HG03342 (cell line): ENCODE data around the gene GTF2F2.

Experiments used
- ATAC-seq: cut with Tn5 transposase; IDR thresholded peaks from one replicate; pipeline ENCODE4 v1.9.1; 2021; ENCODE audit warnings: mild to moderate bottlenecking, moderate library complexity; ENCODE audit not compliant: unreplicated experiment

Gene GTF2F2

DNA sequence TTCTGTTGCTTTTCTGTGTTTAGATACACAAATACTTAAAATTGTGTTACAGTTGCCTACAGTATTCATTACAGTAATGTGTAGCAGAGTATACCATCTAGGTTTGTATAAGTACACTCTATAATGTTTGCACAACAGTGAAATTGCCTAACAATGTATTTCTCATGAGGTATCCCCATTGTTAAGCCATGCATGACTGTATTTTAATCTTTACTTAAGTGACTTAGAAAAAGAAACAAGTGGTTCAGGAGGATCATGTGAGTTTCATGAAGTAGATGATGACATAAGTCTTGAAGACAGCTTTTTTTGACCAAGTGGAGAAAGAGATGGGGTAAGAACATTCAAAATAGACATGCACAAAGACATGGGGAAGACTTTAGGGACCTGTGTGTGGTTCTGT lies 88.9 kb downstream of the GTF2F2 start:
- no peak for ATAC-seq

DNA sequence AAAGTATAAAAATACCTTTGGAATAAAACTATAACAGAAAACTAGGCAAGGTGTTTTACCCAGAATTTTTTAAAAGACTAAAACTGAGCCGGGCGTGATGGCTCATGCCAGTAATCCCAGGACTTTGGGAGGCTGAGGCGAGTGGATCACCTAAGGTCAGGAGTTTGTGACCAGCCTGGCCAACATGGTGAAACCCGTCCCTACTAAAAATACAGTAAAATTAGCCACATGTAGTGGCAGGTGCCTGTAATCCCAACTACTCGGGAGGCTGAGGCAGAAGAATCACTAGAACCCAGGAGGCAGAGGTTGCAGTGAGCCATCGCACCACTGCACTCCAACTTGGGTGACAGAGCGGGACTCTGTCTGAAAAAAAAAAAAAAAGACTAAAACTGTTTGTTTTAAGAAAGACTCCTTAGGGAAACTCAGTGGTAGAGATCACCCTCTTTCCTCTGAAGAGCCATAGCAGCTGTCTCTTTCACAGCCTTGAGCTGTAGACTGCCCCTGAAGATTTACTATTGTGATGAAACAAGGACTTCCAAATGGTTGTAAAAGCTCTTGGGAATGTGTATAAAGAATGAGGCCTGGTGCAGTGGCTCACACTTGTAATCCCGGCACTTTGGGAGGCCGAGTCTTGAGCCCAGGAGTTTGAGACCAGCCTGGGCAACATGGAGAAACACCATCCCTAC lies 95.2 kb downstream of the GTF2F2 start:
- no peak for ATAC-seq

DNA sequence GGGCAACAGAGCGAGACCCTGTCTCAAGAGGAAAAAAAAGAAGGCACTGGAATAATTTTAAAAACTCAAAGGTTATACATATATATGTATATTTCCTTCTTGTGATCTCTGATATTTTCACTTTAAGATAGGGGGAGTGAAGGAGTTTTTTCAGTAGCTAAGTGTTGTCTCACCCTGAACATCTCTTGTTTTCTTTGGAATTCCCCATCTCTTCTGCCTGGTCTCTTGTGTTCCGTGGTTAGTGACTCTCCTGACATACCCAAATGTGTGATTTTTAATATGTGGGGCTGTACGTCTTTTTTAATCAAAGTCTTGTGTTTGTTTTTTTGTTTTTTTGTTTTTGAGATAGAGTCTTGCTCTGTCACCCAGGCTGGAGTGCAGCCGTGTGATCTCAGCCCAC lies 95.9 kb downstream of the GTF2F2 start:
- ATAC-seq = no peak

DNA sequence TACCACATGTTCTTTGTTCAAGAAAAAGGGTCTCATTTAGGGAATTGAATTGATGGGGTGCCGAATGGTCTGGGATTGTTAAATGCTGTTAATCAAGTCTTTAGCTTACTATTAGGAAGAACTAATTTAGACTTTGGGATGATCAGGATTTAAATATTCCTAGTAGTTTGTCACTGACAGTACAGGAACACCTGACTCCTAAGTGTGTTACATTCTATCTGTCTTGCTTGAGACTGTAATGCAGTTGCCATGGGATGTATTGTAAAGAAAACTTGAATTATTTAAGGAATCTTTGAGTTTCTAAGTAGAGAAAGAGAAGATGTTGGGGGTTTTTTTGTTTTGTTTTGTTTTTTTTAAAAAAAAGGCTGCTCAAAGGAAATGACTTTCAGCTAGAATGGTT lies 98.4 kb downstream of the GTF2F2 start:
- no peak for ATAC-seq

DNA sequence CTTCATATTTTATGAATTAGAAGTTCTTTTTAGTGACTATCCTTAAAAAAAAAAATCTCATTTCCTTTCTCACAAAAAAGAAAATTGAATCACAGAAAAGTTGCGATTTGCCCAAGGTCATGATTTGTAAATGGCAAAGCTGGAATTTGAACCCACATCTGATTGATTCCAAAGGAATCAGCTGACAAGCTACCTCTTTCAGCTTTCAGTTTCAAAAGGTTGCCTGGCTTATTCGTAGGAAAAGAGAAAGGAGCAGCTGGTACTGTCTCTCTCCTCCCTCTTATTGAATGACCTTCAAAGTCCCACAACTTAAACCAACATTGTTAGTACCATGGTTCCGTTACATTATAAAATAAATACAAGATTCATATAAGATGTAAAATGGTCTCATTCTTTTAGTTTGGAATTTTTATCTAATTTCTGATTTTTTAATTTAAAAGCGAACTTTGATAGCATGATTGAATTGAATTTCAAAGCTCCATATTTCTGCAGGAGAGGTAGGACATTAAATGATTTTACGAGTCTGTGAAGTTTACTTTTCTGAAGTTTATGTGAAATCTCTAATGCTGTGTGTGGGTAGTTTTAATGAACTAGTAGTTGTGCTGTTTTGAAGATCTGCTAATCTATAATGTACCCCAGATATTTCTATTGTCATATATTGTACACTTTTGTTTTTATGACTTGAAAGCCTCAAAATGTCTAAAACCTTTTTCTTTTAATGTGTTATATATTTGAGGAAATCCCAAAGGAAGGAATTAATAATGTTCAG lies 99.0 kb downstream of the GTF2F2 start:
- no peak for ATAC-seq

DNA sequence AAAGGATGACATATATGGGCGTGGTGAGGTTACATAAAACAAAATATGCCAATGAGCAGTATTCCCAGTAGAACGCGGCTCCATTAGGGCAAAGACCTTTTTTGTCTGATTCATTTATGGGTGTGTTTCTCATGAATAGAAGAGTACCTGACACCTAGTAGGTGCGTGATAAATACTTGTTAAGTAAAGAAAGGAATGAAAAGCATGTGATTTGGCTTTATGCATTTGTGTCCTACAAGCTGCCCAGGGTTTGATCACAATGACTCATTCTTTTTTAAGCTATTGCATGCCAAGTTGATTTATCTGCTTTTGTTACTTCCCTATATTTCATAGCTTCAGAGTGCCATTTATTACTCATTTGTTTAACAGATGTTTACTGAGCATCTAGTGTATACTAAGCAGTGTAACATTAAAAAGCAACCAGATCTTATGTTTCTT lies 99.6 kb downstream of the GTF2F2 start:
- ATAC-seq = no peak

DNA sequence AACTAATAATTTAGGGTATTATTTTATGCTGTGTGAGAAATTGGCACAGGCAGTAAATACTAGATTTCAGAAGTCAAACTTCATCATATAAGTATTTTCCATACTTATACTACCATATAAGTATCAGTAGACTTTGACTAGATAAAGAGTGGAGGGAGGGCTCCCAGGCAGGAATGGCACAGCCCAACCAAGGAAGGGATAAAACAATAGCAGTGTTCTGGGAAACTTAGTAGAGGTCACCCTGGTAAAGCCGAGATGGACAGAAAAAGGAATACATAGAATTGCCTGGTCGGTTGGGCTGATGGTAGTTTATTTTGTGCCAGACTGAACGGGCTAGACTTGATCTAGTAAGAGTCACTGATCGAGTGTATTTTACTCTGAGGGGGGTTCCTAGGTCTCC lies 100.1 kb downstream of the GTF2F2 start:
- no peak for ATAC-seq

DNA sequence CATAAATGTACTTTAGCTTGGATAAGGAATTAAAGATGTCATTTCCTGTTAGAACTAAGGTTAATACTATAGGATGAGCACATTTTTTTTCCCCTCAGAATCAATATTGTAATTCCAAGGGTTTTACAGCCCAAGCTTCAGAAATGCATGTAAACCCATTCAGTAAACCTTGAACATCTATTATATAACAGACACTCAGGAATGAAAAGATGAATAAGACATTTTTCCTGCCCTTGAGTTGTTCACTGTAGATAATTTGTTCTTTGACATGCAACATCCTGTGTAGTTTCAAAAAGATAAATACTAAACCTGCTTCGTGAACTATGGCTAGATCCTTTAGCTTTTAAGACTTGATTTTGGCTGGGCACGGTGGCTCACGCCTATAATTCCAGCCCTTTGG lies 102.2 kb downstream of the GTF2F2 start:
- ATAC-seq = no peak

DNA sequence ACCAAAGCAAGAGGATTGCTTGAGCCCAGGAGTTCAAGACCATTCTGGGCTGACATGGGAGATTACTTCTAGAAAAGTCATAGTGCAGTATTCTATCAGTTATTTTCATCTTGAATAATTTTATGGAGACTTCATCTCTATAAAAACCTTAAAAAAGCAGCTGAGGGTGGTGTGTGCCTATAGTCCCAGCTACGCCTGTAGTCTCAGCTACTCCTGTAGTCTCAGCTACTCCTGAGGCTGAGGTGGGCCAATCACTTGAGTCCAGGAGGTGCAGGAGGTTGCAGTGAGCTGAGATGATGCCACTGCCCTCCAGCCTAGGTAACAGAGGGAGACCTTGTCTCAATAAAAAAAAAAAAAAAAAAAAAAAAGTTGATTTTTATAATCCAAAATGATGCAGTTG lies 102.6 kb downstream of the GTF2F2 start:
- ATAC-seq = no peak

DNA sequence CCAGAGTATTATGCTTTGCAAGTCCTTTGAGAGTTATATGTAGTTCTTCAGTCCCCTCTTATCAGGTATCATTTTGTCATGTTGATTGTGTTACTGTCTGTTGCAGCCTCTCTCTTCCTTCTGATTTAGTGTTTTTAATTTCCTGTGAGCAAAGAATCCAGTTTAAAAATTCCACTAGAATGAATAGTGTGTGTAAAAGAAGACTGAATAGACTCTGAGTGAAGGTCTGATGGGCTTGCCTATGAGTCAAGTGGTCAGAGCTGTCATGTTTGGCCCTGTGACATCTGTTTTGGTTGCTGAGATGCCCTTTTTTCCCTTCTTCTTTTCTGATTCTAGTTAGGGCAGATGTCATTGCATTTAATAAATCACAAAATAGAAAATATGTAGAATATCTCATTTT lies 103.9 kb downstream of the GTF2F2 start:
- no peak for ATAC-seq

DNA sequence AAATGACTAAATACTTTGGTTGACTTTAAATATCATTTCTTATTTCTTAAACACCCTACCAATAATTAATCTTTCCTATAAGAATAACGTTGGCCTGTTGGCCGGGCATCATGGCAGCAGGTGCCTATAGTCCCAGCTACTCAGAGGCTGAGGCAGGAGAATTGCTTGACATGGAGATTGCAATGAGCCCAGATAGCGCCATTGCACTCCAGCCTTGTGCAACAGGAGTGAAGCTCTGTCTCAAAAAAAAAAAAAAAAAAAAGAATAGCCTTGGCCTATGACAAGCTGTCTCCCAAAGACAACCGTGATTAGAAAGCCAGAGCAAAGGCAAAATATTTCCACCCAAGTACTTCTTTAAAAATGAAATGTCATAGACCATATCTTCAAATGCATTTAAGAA lies 105.1 kb downstream of the GTF2F2 start:
- no peak for ATAC-seq

DNA sequence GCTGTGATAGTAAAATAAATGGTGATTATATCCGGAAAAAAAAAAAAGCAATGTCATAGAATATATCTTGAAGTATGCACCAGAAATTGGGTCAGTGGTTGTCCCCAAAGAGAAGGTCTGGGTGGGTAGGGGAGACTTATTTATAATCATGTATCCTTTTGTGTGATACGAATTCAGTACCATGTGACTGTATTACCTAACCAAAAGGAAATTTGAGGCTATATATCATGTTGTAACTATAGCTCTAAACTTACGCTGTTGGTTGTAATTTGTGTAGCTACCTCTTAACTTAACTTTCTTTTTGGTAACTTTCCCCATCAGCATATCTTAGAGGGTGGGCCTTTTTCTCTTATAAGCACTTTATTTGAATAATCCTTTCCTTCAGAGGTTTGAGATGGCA lies 105.7 kb downstream of the GTF2F2 start:
- ATAC-seq = no peak

DNA sequence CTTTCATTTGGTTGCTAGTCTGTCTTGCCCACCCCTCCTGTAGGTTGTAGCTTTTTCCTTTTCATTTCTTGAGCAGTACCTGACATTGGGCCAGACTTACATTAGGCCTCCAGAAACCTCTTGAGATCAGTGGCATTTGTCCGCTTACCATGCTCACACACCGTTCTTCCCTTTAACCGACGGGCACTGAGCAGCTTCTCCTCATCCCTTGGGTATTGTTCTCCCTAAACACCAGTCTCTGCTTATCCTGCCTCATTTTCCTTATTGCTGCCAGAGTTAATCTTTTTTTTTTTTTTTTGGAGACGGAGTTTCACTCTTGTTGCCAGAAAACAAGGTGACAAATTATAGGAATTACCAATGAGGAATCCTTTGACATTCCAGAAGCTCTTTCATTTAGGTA lies 107.7 kb downstream of the GTF2F2 start:
- no peak for ATAC-seq

DNA sequence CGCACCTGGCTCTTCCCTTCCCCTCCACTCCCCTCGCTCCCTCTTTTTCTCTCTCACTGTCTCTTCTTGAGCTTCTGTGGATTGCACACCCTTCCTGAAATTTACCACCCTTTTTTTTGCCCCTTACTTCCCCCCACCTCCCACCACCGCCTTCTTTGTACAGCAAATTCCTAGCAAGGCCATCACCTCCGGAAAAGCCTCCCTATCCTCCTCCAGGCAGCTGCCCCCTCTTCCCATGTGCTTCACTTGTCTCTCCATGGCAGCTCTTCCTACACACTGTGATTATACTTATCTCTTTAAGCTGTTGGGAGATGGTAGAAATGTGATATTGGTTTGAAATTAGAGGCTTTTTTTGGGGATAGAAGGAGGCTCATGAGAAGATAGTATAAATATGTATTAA lies 108.9 kb downstream of the GTF2F2 start:
- ATAC-seq = no peak

DNA sequence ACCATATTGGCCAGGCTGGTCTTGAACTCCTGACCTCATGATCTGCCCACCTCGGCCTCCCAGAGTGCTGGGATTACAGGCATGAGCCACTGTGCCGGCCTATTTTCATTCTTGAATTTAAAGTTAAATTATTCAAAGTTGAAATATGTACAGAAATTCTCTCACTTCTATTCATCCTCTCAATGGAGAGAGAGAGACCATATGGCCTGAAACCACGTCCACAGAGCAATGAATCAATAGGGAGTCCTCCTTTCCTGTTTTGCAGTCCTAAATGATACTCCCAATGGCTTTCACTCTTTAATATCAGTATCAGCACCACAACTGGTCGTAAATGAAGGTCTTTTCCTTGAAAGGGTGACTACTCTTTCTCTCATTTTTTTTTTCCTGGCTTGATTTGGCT lies 111.0 kb downstream of the GTF2F2 start:
- no peak for ATAC-seq

DNA sequence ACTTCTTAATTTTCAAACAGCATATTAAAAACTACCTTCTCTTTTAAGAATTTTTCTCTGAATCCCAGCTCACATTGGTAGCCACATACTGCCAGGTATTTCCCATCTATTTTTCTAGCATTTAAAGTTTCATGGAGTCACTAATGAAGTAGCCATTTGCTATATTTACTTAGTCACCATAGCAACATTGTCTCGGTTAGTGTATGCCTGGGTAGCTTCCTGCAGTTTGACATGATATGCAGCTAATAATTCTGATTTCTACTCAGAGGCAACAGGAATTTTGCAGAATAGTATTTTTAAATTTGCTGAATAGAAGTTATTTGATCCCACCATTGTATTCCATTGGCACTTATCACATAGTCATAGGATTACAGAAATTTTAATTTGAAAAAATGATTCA lies 111.4 kb downstream of the GTF2F2 start:
- no peak for ATAC-seq

DNA sequence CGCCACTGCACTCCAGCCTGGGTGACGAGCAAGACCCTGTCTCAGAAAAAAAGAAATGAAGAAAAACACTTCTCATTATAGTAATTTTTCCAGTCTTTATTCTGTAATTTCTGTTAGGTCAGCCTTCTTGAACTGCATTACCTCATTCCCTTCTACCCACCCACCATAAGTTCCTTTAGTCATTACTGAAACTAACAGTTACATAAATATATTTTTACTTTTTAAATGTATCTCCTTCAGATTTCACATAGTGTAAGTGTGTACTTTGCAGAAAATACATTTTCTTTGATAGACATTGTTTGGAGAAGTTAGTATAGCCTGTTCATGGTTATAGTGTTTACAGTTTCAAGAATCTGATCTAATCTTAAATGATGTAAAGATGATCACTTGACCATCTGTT lies 112.3 kb downstream of the GTF2F2 start:
- no peak for ATAC-seq

DNA sequence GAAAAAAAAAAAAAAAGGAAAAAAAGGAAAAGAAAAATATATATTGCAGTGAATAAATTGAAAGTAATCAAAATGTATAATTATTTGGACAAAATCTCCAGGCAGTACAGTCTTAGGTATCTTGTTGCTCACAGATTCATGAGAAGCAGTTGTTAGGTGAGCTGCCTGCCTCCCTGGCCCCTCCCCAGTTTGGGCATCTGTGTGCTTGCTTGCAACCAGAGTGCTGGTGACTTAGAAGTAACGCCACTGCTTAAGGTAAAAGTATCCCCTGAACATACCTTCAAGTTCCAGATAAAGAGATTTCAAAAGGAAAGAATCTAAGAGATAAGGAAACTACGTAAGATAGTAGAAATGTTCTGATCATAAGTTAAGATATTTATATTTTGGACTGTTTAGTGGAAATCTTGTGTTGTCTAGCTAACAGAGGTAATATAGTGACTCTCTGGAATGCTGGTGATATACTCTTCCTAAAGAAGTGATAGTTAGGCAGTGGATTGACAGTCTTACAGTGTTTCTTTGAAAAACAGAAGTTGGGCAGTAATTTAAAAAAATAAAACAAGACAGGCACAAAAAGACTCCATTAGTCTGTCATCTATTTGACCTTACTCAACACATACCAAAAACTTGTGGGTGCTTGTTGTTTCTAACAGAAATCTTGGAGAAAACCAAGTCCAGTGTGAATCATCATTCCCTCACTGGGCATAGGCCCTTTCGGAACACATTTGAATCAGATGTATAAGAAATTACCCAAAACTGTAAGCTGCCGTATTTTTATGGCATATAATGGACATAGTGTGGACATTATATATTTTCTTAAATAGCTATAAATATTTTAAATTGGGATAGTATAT lies 118.9 kb downstream of the GTF2F2 start:
- no peak for ATAC-seq

DNA sequence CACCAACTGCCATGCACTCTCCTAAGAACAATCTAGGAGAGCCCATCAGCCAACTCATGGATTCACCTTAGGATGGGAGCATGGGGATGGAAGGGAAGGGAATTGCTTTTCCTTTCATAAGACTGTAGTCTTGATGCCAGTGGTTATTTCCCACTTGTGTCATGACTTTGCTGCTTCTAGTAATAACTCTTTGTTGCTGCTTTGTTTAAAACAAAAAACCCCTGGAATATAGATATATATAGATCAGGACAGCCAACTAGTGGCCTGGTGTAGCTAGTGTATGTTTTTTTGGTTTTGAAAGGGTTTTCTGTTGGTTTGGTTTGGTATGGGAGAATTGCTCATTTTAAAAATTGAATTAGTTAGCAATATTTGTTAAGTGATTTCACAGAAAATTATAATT lies 119.8 kb downstream of the GTF2F2 start:
- ATAC-seq = no peak

DNA sequence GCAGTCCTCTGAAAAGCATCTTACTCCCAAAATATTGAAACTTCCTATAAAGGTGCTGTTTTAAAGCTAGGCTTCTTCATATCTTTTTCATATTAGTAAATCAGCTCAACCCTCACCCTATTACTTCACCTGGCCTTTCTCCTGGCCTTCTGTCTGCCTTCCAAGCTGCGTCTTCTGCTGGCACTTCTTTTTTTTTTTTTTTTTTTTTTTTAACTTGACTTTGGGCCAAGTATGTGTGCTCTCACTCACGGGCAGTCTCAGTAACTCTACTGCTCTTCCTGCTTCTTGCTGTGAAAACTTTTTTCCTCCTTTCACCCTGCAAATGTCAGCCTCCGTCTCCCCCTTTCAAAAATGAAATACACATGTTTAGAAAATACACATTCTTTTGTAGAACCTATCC lies 121.8 kb downstream of the GTF2F2 start:
- no peak for ATAC-seq

DNA sequence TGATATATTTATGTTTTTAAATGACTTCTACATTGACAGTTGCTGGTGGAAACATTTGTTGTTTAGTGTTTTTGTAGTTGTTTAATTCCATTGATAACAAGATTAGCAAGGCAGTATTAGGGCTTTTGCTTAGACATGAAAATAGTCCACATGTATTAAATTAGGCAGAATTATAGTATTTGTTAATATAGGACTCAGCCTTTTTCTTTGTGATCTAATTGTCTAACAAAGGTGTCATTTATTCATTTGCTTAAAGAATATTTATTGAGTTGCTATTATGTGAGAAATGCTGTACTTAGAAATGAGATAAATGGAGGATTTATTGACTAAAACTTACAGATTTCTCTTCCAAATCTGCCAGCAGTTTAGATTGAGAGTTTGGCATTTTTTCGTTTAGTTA lies 122.2 kb downstream of the GTF2F2 start:
- ATAC-seq = no peak

DNA sequence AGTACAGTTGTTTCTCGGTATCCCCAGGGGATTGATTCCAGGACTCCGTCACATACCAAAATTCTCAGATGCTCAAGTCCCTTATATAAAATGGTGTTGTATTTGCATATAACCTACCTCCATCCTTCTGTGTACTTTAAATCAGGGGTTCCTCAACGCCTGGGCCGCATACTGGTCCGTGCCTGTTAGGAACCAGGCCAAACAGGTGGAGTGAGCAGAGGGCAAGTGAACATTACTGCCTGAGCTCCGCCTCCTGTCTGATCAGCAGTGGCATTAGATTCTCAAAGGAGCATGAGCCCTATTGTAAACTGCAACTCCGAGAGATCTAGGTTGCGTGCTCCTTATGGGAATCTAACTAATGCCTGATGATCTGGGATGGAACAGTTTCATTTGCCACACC lies 122.8 kb downstream of the GTF2F2 start:
- ATAC-seq = no peak
